GM12878 (cell line): ENCODE results near the gene KRT7. TPM values are rescaled to one million over a fixed set of nuclear protein-coding genes. Genes with fewer than 3 reads are reported as not detected.

Experiments
- JUNB ChIP-seq: IDR thresholded peaks from 2 replicates; pipeline ENCODE4 v1.6.1; 2016; ENCODE audit warnings: antibody characterized with exemption, mild to moderate bottlenecking
- MEF2A ChIP-seq: IDR thresholded peaks from 2 replicates; pipeline ENCODE4 v1.6.1; 2011; ENCODE audit warnings: low read depth, mild to moderate bottlenecking, low read length, moderate library complexity; ENCODE audit not compliant: insufficient read depth
- USF1 ChIP-seq: IDR thresholded peaks from 2 replicates; pipeline ENCODE4 v1.6.1; 2011; ENCODE audit warnings: borderline replicate concordance, low read depth, mild to moderate bottlenecking, moderate library complexity, mixed read lengths, low read length; ENCODE audit not compliant: insufficient read depth; ENCODE audit errors: extremely low read length
- ZBTB40 ChIP-seq: fragments of 450-650 bp; IDR thresholded peaks from 2 replicates; pipeline ENCODE4 v1.6.1; 2016; ENCODE audit warnings: mild to moderate bottlenecking, moderate library complexity, borderline replicate concordance
- polyA plus RNA-seq, 11 experiments: library from polyadenylated mRNA; depleted of rRNA in 4 of 11; unstranded in 6 of 11; stranded (reverse) in 5 of 11; fragments of >200 nt; fragmentation: Nextera tagmentation in 4 of 11; fragmentation: Illumina TruSeq in 1 of 11; extraction: Ambion mirVana in 4 of 11; extraction: Trizol in 1 of 11; gene quantifications; 1 replicate in 1 of 11; 2 replicates in 10 of 11; pipeline versions ENCODE4 v1.2.1 to v1.2.3, GENCODE V29; 2011 to 2016; ENCODE audit warnings: inconsistent platforms in 2 of 11, missing spikeins in 2 of 11, low read depth in 1 of 11
- total RNA-seq, 4 experiments: library from RNA; depleted of rRNA in 3 of 4; stranded (reverse); fragments of >200 nt in 3 of 4; fragmentation: Illumina TruSeq in 1 of 4; extraction: Trizol in 1 of 4; gene quantifications; 2 replicates each; pipeline versions ENCODE4 v1.2.1 to v1.2.3, GENCODE V29; 2013 to 2021

KRT7 gene
- total and polyA plus RNA-seq, 10 of the 15 experiments (the other 5 are each of a cell fraction or from before 2014, with no cell fraction given), result 0.90 to 18.7 (median 4.8) TPM

DNA sequence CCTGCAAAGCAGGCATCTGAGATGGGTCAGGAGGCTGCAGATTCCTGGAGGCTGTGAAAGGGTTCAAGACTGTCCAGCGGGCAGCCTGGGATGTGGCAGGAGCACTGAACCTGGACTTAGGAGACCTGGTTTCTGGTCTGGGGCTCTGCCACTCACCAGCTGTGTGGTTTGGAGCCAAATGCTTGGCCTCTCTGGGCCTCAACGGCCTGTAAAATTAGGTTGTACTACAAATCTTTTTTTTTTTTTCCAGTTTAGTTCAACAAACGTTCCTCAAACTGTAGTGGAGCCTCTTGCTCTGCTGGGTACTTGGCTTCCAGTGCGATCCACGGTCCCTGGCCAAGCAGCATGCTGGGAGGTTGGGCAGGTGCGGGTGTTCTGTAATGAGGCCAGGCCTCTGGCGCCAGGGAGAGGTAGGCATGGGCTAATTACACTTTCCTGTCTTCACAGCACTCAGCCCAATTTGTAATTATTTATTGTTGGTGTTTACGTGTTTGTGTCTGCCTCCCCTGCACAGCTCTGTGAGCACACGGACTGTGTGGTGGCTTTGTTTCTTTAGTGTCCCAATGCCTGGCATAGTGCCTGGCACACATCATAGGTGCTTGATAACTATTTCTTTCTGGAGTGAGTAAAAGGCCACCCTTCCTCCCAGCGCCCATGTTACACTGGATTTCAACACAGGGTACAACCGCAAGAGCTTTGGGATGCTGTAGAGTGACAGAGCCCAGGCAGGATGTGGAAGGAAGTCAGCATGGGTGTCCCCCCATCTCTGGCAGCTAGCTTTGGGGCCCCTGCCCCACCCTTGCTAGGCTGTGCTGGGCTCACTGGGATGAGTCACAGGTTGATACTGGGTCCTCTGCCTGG lies 35.4 kb upstream of the KRT7 start (continued):
- TF ChIP-seq ZBTB40, result no peak
- TF ChIP-seq USF1, result no peak
- TF ChIP-seq MEF2A, result no peak
- no peak for TF ChIP-seq JUNB
